Liver (tissue), 3 donors: ENCODE results near the gene SEMA4C.

ENCODE experiments used
- GABPA ChIP-seq, 2 donors: IDR thresholded peaks in 1 of 2; conservative IDR thresholded peaks in 1 of 2; 2 replicates each; pipeline ENCODE4 v1.6.1; 2016; ENCODE audit warnings: antibody characterized with exemption in 2 of 2, mild to moderate bottlenecking in 1 of 2, moderate library complexity in 1 of 2
- JUND ChIP-seq, 2 donors: IDR thresholded peaks; 2 replicates each; pipeline ENCODE4 v1.6.1; 2016; ENCODE audit warnings: antibody characterized with exemption in 2 of 2
- TF ChIP-seq, protein P1 (sequence below): IDR thresholded peaks from 2 replicates; pipeline ENCODE4 v1.6.1; 2016; ENCODE audit warnings: antibody characterized with exemption
- TF ChIP-seq, protein P2 (sequence below): fragments of 150-350 bp; IDR thresholded peaks from 2 replicates; pipeline ENCODE4 v1.5.1; 2017; ENCODE audit warnings: improper control_type of control experiment, low read depth, low read length; ENCODE audit not compliant: missing input control
- donor health status: healthy.
- donor health status: healthy.

DNA sequence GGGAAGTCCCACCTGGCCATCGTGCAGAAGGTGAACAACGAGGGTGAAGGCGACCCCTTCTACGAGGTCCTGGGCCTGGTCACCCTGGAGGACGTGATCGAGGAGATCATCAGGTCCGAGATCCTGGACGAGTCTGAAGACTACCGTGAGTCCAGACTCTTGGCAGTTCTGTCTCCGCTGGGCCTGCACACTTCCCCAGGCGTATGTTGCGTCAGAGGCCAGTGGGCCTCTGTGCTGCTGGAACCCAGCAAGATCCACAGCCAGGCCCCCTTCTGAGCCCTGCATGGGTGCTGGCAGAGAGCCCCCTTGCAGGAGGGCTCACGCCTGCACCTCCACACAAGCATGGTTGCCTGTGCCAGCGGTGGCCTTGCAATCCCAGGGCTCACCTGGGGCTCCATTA lies 44.8 kb downstream of the SEMA4C start:
- TF ChIP-seq, protein P1, sequence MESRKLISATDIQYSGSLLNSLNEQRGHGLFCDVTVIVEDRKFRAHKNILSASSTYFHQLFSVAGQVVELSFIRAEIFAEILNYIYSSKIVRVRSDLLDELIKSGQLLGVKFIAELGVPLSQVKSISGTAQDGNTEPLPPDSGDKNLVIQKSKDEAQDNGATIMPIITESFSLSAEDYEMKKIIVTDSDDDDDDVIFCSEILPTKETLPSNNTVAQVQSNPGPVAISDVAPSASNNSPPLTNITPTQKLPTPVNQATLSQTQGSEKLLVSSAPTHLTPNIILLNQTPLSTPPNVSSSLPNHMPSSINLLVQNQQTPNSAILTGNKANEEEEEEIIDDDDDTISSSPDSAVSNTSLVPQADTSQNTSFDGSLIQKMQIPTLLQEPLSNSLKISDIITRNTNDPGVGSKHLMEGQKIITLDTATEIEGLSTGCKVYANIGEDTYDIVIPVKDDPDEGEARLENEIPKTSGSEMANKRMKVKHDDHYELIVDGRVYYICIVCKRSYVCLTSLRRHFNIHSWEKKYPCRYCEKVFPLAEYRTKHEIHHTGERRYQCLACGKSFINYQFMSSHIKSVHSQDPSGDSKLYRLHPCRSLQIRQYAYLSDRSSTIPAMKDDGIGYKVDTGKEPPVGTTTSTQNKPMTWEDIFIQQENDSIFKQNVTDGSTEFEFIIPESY: no peak
- TF ChIP-seq GABPA (IDR thresholded peaks at IDR 0.05 in 1 of 2, conservative IDR thresholded peaks at IDR 0.05 in 1 of 2) (no peak), JUND (IDR thresholded peaks at IDR 0.05) (no peak)
- TF ChIP-seq, protein P2, sequence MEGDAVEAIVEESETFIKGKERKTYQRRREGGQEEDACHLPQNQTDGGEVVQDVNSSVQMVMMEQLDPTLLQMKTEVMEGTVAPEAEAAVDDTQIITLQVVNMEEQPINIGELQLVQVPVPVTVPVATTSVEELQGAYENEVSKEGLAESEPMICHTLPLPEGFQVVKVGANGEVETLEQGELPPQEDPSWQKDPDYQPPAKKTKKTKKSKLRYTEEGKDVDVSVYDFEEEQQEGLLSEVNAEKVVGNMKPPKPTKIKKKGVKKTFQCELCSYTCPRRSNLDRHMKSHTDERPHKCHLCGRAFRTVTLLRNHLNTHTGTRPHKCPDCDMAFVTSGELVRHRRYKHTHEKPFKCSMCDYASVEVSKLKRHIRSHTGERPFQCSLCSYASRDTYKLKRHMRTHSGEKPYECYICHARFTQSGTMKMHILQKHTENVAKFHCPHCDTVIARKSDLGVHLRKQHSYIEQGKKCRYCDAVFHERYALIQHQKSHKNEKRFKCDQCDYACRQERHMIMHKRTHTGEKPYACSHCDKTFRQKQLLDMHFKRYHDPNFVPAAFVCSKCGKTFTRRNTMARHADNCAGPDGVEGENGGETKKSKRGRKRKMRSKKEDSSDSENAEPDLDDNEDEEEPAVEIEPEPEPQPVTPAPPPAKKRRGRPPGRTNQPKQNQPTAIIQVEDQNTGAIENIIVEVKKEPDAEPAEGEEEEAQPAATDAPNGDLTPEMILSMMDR: no peak
